ENCODE data around the gene DAB1. TPM values are rescaled to one million over a fixed set of nuclear protein-coding genes. Genes with fewer than 3 reads are reported as not detected.

Gene DAB1
- total RNA-seq, 3 donors from 2014 or later: 0.61 to 2.0 (median 0.92) TPM

GRCh38 chr1:57198912-57199311 is 224.9 kb downstream of the DAB1 start:
- no peak for TF ChIP-seq CTCF (IDR thresholded peaks at IDR 0.05)
- ATAC-seq (no peak), DNase-seq (no peak)
- intact Hi-C loops (cut with DNase I, micrococcal nuclease): no loop called here
- Histone ChIP-seq H3K9me3 (no peaks in the 10 kb centered on the region), H3K36me3 (ENCODE audit: low read depth) (no peaks in the 10 kb centered on the region), H3K4me1 (ENCODE audit: low read depth) (no peaks in the 10 kb centered on the region), H3K4me3 (no peak overlapping the region)

GRCh38 chr1:57195436-57195941 is 228.4 kb downstream of the DAB1 start:
- TF ChIP-seq CTCF (IDR thresholded peaks at IDR 0.05): no peak
- intact Hi-C loops (cut with DNase I, micrococcal nuclease): no loop called here
- H3K4me1 ChIP-seq (ENCODE audit: low read depth): no peaks in the 10 kb centered on the region
- H3K36me3 ChIP-seq (ENCODE audit: low read depth): no peaks in the 10 kb centered on the region
- DNase-seq: no peak
- no peaks in the 10 kb centered on the region for H3K9me3 ChIP-seq
- no peak for ATAC-seq
- no peak overlapping the region for H3K4me3 ChIP-seq

- H3K9me3 ChIP-seq: no peaks in the 10 kb centered on the region
- no peaks in the 10 kb centered on the region for H3K36me3 ChIP-seq (ENCODE audit: low read depth)
- no peak for ATAC-seq
- DNase-seq: no peak
- intact Hi-C loops (cut with DNase I, micrococcal nuclease): no loop called here
- TF ChIP-seq CTCF (IDR thresholded peaks at IDR 0.05): no peak
- no peaks in the 10 kb centered on the region for H3K4me1 ChIP-seq (ENCODE audit: low read depth)
- H3K4me3 ChIP-seq: no peak overlapping the region
Observed at GRCh38 chr1:57192222-57192621, 231.6 kb downstream of the DAB1 start.

- intact Hi-C loops (cut with DNase I, micrococcal nuclease): no loop called here
- no peak for TF ChIP-seq CTCF (IDR thresholded peaks at IDR 0.05)
- ATAC-seq (no peak), DNase-seq (no peak)
- Histone ChIP-seq H3K36me3 (ENCODE audit: low read depth) (no peaks in the 10 kb centered on the region), H3K4me3 (no peak overlapping the region), H3K4me1 (ENCODE audit: low read depth) (no peaks in the 10 kb centered on the region), H3K9me3 (no peaks in the 10 kb centered on the region)
Observed at GRCh38 chr1:57190898-57191297, 233.0 kb downstream of the DAB1 start.

GRCh38 chr1:57188168-57188567 is 235.7 kb downstream of the DAB1 start:
- DNase-seq (no peak), ATAC-seq (no peak)
- H3K4me1 ChIP-seq (ENCODE audit: low read depth): no peaks in the 10 kb centered on the region
- no peak overlapping the region for H3K4me3 ChIP-seq
- intact Hi-C loops (cut with DNase I, micrococcal nuclease): no loop called here
- no peak for TF ChIP-seq CTCF (IDR thresholded peaks at IDR 0.05)
- H3K36me3 ChIP-seq (ENCODE audit: low read depth): no peaks in the 10 kb centered on the region
- H3K9me3 ChIP-seq: no peaks in the 10 kb centered on the region

GRCh38 chr1:57186455-57186854 is 237.4 kb downstream of the DAB1 start:
- Histone ChIP-seq H3K9me3 (no peaks in the 10 kb centered on the region), H3K4me3 (no peak overlapping the region), H3K36me3 (ENCODE audit: low read depth) (no peaks in the 10 kb centered on the region), H3K4me1 (ENCODE audit: low read depth) (no peaks in the 10 kb centered on the region)
- no peak for TF ChIP-seq CTCF (IDR thresholded peaks at IDR 0.05)
- intact Hi-C loops (cut with DNase I, micrococcal nuclease): no loop called here
- ATAC-seq: no peak
- no peak for DNase-seq
